ENCODE measurements around the gene CPSF4L.
A peak's percentile ranks its signal among the peaks of the same experiment; 100 is the strongest.

CPSF4L gene

DNA sequence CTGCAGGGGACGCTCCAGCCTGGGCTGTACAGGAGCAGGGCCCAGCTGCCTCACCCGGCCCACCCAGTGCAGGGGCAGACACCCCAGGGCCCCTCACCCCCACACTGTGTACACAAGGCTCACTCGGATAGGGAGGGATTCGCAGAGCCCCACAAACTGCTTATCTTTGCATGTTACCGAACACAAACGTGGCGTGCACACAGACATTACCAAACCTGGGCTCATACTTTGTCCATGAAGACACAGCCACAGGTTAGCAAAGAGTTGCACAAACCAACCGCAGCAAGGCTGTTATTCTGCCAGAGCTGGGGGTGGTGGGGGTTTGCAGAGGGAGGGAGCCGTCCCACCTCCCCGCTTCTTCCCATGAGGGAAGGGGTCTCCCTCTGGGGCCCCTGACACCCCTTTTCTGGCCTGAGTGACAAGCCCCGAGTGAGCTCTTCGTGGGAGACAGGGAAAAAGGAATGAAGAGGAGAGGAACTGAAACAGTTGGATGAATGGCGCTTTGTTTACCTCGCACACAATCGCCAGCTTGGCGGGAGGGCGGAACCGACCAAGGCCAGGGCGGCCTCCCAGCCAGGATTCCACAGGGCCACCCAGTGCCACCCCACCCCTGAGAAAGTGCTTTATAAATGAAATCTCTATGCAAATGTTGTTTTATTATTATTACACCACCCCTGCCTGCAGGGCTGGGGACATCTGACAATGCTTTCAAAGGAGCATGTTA lies 434 bp upstream of the CPSF4L start:
- no peaks in the 10 kb centered on the region for H3K27me3 ChIP-seq (replicated peaks in 2 of 5; ENCODE audit: control insufficient read depth in 4 of 5, insufficient read depth in 5 of 5, low read length in 4 of 5)
- POLR2A ChIA-PET: no interaction called here
- H3K4me1 ChIP-seq (ENCODE audit: control extremely low read depth in 1 of 4, control insufficient read depth in 4 of 4, insufficient read depth in 4 of 4, low read length in 3 of 4): no peaks in the 10 kb centered on the region
- H3K36me3 ChIP-seq (ENCODE audit: control insufficient read depth in 4 of 4, insufficient read depth in 4 of 4, low read length in 3 of 4): no peaks in the 10 kb centered on the region
- no peak overlapping the region for H3K4me3 ChIP-seq (ENCODE audit: control insufficient read depth in 1 of 7, extremely low read depth in 1 of 7, insufficient read depth in 4 of 7, low read depth in 2 of 7, low read length in 6 of 7)
- H3K9me3 ChIP-seq (ENCODE audit: control extremely low read depth in 1 of 5, control insufficient read depth in 4 of 5, insufficient read depth in 2 of 5, low read depth in 1 of 5, low read length in 4 of 5): no peaks in the 10 kb centered on the region
- no peak overlapping the region for H3K27ac ChIP-seq (ENCODE audit: insufficient read depth in 1 of 2, low read depth in 1 of 2, low read length in 2 of 2, poor library complexity in 1 of 2, severe bottlenecking in 2 of 2)
- 92% methylated on average over 7 of the region's 19 CpGs for WGBS (ENCODE audit: insufficient coverage)
- CTCF ChIA-PET: interaction anchor here (1.1 to 2.7 kb wide), 2 partner anchors 17 to 107 kb away, joined by 3 to 12 read pairs; no protein-coding TSS in a partner anchor
- DNase-seq: no peak

DNA sequence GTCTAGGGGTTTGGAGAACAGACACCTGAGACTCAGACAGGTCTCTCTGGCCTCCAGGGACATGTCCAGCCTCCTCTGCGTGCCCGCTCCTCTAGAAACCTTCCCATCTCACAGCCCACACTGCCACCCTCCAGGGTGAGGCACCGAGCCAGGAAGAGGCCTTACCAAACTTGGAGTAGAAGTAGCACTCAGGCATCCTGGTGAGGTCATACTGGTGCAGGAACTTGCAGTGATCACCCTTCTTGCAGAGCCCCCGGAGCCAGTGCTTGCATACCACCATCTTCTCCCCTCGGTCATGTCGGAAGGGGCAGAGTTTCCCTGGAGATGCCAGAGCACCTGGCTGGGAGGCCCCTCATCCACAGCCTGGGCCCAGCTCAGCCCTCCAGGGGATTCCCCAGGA lies 4.2 kb downstream of the CPSF4L start:
- H3K27ac ChIP-seq (ENCODE audit: insufficient read depth in 1 of 2, low read depth in 1 of 2, low read length in 2 of 2, poor library complexity in 1 of 2, severe bottlenecking in 2 of 2): no peak overlapping the region
- 85% methylated on average over 4 of the region's 6 CpGs for WGBS (ENCODE audit: insufficient coverage)
- CTCF ChIA-PET: interaction anchor here (0.8 to 5.2 kb wide), 5 partner anchors 10 to 531 kb away, joined by 3 to 32 read pairs (median 11); no protein-coding TSS in a partner anchor
- no peaks in the 10 kb centered on the region for H3K36me3 ChIP-seq (ENCODE audit: control insufficient read depth in 4 of 4, insufficient read depth in 4 of 4, low read length in 3 of 4)
- no peak overlapping the region for H3K4me3 ChIP-seq (ENCODE audit: control insufficient read depth in 1 of 7, extremely low read depth in 1 of 7, insufficient read depth in 4 of 7, low read depth in 2 of 7, low read length in 6 of 7)
- no peaks in the 10 kb centered on the region for H3K4me1 ChIP-seq (ENCODE audit: control extremely low read depth in 1 of 4, control insufficient read depth in 4 of 4, insufficient read depth in 4 of 4, low read length in 3 of 4)
- POLR2A ChIA-PET: no interaction called here
- no peaks in the 10 kb centered on the region for H3K27me3 ChIP-seq (replicated peaks in 2 of 5; ENCODE audit: control insufficient read depth in 4 of 5, insufficient read depth in 5 of 5, low read length in 4 of 5)
- no peaks in the 10 kb centered on the region for H3K9me3 ChIP-seq (ENCODE audit: control extremely low read depth in 1 of 5, control insufficient read depth in 4 of 5, insufficient read depth in 2 of 5, low read depth in 1 of 5, low read length in 4 of 5)
- no peak for DNase-seq

- POLR2A ChIA-PET: no interaction called here
- DNase-seq: no peak
Measured at GRCh38 chr17:73256220-73256619, 5.5 kb downstream of the CPSF4L start.

GRCh38 chr17:73255671-73256181 lies 6.0 kb downstream of the CPSF4L start:
- 6% methylated on average over 7 of the region's 8 CpGs for WGBS (ENCODE audit: insufficient coverage)
- no peaks in the 10 kb centered on the region for H3K9me3 ChIP-seq (ENCODE audit: control extremely low read depth in 1 of 5, control insufficient read depth in 4 of 5, insufficient read depth in 2 of 5, low read depth in 1 of 5, low read length in 4 of 5)
- POLR2A ChIA-PET: no interaction called here
- no peaks in the 10 kb centered on the region for H3K36me3 ChIP-seq (ENCODE audit: control insufficient read depth in 4 of 4, insufficient read depth in 4 of 4, low read length in 3 of 4)
- no peak overlapping the region for H3K4me3 ChIP-seq (ENCODE audit: control insufficient read depth in 1 of 7, extremely low read depth in 1 of 7, insufficient read depth in 4 of 7, low read depth in 2 of 7, low read length in 6 of 7)
- no peaks in the 10 kb centered on the region for H3K4me1 ChIP-seq (ENCODE audit: control extremely low read depth in 1 of 4, control insufficient read depth in 4 of 4, insufficient read depth in 4 of 4, low read length in 3 of 4)
- H3K27me3 ChIP-seq (replicated peaks in 2 of 5; ENCODE audit: control insufficient read depth in 4 of 5, insufficient read depth in 5 of 5, low read length in 4 of 5): no peaks in the 10 kb centered on the region
- CTCF ChIA-PET: interaction anchor here (0.6 to 5.2 kb wide), 24 partner anchors 9 to 696 kb away, joined by 3 to 133 read pairs (median 3); no protein-coding TSS in a partner anchor
- no peak overlapping the region for H3K27ac ChIP-seq (ENCODE audit: insufficient read depth in 1 of 2, low read depth in 1 of 2, low read length in 2 of 2, poor library complexity in 1 of 2, severe bottlenecking in 2 of 2)
- DNase-seq: peak; percentile 39 to 55 (median 51)

More at GRCh38 chr17:73256220-73256619, 5.5 kb downstream of the CPSF4L start:
- CTCF ChIA-PET: interaction anchor here (0.8 to 5.2 kb wide), 16 partner anchors 9 to 530 kb away, joined by 3 to 133 read pairs (median 3); no protein-coding TSS in a partner anchor
- Histone ChIP-seq H3K9me3 (ENCODE audit: control extremely low read depth in 1 of 5, control insufficient read depth in 4 of 5, insufficient read depth in 2 of 5, low read depth in 1 of 5, low read length in 4 of 5) (no peaks in the 10 kb centered on the region), H3K36me3 (ENCODE audit: control insufficient read depth in 4 of 4, insufficient read depth in 4 of 4, low read length in 3 of 4) (no peaks in the 10 kb centered on the region), H3K27me3 (replicated peaks in 2 of 5; ENCODE audit: control insufficient read depth in 4 of 5, insufficient read depth in 5 of 5, low read length in 4 of 5) (no peaks in the 10 kb centered on the region), H3K4me1 (ENCODE audit: control extremely low read depth in 1 of 4, control insufficient read depth in 4 of 4, insufficient read depth in 4 of 4, low read length in 3 of 4) (no peaks in the 10 kb centered on the region), H3K4me3 (ENCODE audit: control insufficient read depth in 1 of 7, extremely low read depth in 1 of 7, insufficient read depth in 4 of 7, low read depth in 2 of 7, low read length in 6 of 7) (no peak overlapping the region), H3K27ac (ENCODE audit: insufficient read depth in 1 of 2, low read depth in 1 of 2, low read length in 2 of 2, poor library complexity in 1 of 2, severe bottlenecking in 2 of 2) (no peak overlapping the region)
- 100% methylated on average over 1 of the region's 3 CpGs for WGBS (ENCODE audit: insufficient coverage)

DNA sequence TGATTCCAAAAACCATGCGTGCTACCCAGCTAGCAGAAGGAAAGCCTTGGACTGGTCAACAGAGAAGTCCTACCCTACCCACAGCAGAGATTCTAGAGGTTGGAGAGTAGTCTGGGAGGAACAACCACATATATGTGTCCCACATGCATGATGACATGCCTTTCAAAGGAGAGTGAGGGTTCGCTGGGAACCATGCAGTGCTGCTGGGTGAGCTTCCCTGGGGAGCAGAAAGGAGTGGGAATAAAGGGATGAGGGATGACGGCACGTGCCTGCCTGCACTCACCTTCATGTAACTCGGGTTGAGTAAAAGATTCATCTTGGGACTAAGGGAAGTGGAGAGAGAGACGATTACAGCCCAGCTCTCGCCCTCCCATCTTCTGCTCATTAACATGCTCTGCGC lies 9.8 kb downstream of the CPSF4L start:
- no peaks in the 10 kb centered on the region for H3K9me3 ChIP-seq (ENCODE audit: control extremely low read depth in 1 of 5, control insufficient read depth in 4 of 5, insufficient read depth in 2 of 5, low read depth in 1 of 5, low read length in 4 of 5)
- H3K27ac ChIP-seq (ENCODE audit: insufficient read depth in 1 of 2, low read depth in 1 of 2, low read length in 2 of 2, poor library complexity in 1 of 2, severe bottlenecking in 2 of 2): no peak overlapping the region
- H3K27me3 ChIP-seq (replicated peaks in 2 of 5; ENCODE audit: control insufficient read depth in 4 of 5, insufficient read depth in 5 of 5, low read length in 4 of 5): no peaks in the 10 kb centered on the region
- POLR2A ChIA-PET: no interaction called here
- CTCF ChIA-PET: interaction anchor here (2.9 kb wide), 1 partner anchor 118 kb away, joined by 14 read pairs; no protein-coding TSS in a partner anchor
- no peaks in the 10 kb centered on the region for H3K4me1 ChIP-seq (ENCODE audit: control extremely low read depth in 1 of 4, control insufficient read depth in 4 of 4, insufficient read depth in 4 of 4, low read length in 3 of 4)
- DNase-seq: no peak
- H3K4me3 ChIP-seq (ENCODE audit: control insufficient read depth in 1 of 7, extremely low read depth in 1 of 7, insufficient read depth in 4 of 7, low read depth in 2 of 7, low read length in 6 of 7): no peak overlapping the region
- WGBS (ENCODE audit: insufficient coverage): 88% methylated on average over 6 of the region's 8 CpGs
- peaks cover 0 to 17% (median 6%) of the 10 kb centered on the region in 4 experiments for H3K36me3 ChIP-seq (ENCODE audit: control insufficient read depth in 4 of 4, insufficient read depth in 4 of 4, low read length in 3 of 4)

- Histone ChIP-seq H3K27ac (ENCODE audit: insufficient read depth in 1 of 2, low read depth in 1 of 2, low read length in 2 of 2, poor library complexity in 1 of 2, severe bottlenecking in 2 of 2) (no peak overlapping the region), H3K9me3 (ENCODE audit: control extremely low read depth in 1 of 5, control insufficient read depth in 4 of 5, insufficient read depth in 2 of 5, low read depth in 1 of 5, low read length in 4 of 5) (no peaks in the 10 kb centered on the region), H3K27me3 (replicated peaks in 2 of 5; ENCODE audit: control insufficient read depth in 4 of 5, insufficient read depth in 5 of 5, low read length in 4 of 5) (no peaks in the 10 kb centered on the region), H3K36me3 (ENCODE audit: control insufficient read depth in 4 of 4, insufficient read depth in 4 of 4, low read length in 3 of 4) (peaks cover 0 to 24% (median 8%) of the 10 kb centered on the region in 4 experiments), H3K4me3 (ENCODE audit: control insufficient read depth in 1 of 7, extremely low read depth in 1 of 7, insufficient read depth in 4 of 7, low read depth in 2 of 7, low read length in 6 of 7) (no peak overlapping the region), H3K4me1 (ENCODE audit: control extremely low read depth in 1 of 4, control insufficient read depth in 4 of 4, insufficient read depth in 4 of 4, low read length in 3 of 4) (no peaks in the 10 kb centered on the region)
- ChIA-PET POLR2A (no interaction called here), CTCF (interaction anchor here (0.8 to 2.9 kb wide), 4 partner anchors 10 to 523 kb away, joined by 3 to 14 read pairs (median 8); no protein-coding TSS in a partner anchor)
- DNase-seq: no peak
- 85% methylated on average over 10 of the region's 10 CpGs for WGBS (ENCODE audit: insufficient coverage)
Measured at GRCh38 chr17:73250851-73251640, 10.6 kb downstream of the CPSF4L start.

All from common myeloid progenitor, CD34-positive (primary cell).